GM18858 (cell line): ENCODE data around the gene KATNB1.
"Not testable (repeated sequence)": the region's sequence is repeated elsewhere in the genome, so short reads cannot be mapped to it uniquely, and the experiment has no call there.

Experiments used
- ATAC-seq: cut with Tn5 transposase; IDR thresholded peaks from one replicate; pipeline ENCODE4 v1.9.1; 2021; ENCODE audit not compliant: unreplicated experiment

Gene KATNB1

DNA sequence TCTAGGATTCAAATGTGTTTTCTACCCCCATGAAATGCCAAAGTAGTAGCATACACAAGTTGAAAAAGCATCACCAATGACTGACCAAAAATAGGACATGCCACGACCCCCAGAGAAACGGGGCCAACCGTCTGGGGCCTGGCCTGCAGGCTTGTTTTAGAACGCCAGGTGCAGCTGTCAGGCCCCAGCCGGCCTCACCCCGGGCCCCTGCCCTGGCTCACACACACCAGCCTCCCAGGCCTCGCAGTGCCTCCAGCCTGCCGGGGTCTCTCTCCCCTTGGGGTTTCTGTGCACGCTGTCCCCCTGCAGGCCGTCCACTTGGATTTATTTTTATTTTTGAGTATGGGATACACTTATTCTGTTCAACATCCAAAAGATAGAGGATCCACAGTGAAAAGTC is 7.9 kb downstream of the KATNB1 start:
- no peak for ATAC-seq

DNA sequence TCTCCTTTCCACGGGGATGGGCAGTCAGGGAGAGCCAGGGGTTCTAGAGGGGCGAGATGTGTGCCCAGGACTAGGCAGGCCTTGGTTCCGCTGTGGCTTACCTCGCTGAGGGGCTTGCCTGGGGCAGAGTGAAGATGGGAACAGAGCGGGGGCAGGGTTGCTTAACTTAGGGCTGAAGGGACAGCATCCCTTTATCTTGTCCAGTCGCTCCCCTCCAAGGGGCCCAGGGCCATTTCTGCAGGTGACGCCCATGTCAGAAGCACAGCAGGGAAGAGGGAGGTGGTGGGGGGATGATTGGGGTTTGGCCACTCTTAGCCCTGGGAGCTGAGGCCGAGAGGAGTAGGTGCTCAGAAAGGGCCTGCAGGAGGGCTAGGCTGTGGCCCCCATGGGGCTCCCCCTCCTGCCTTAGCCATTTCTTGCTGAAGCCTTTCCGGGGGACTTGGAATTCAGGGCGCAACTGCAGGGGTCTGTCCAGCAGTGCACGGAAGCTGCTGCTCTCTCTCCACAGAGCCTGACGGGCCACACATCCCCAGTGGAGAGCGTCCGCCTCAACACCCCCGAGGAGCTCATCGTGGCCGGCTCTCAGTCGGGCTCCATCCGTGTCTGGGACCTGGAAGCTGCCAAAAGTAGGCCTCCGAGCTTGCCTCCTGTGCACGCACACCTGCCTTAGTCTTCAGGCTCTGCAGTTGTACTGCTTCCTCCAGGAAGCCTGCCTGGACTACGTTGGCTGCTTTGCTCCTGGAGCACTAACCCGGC is 8.5 kb downstream of the KATNB1 start:
- no peak for ATAC-seq

DNA sequence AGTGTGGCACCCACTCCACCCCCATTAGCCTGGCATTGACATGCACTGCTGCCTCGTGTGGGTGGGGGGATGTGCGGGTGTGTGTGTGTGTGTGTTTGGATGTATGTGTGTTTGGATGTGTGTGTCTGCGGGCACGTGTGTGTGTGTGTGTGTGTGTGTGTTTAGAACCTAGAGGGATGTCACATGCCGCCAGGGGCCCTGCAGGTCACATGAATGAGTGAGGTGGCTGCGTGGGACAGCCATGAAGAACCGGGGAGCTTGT is 9.0 kb downstream of the KATNB1 start:
- ATAC-seq: no peak

DNA sequence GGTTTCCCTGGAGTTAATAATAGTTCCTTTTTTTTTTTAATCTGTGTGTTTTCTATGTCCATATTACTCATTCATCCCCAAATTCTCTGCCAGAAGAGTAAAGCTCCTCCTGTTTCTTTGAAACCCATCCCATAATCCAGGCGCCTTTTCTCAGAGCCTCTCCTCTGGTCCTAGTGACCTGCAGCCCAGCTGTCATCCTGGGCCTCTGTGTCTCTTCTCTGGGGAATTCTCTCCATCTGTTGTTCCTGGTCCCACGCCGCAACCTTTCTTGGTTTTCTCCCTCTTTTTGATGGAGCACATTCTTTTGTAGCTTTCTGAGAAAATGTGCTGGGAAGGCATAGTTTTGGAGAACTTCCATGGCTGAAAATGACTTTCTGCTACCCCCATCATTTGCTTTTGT is 10.2 kb downstream of the KATNB1 start:
- no peak for ATAC-seq

DNA sequence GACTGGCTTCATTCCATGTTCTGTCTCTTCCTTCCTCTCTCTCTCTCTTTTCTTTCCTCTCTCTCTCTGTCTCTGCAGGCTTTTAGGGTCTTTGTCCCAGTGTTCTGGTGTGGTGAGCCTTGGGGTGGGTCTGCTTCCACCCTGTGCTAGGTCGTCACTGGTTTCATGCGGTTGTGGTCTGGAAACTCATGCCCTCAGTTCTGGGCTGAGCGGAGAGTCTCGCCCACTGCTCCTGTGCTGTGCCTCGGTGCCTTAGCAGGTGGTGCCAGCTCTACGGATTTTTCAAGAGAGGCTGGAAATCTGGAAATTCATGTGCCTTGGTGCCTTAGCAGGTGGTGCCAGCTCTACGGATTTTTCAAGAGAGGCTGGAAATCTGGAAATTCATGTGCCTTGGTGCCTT is 10.7 kb downstream of the KATNB1 start:
- not testable (repeated sequence) for ATAC-seq

DNA sequence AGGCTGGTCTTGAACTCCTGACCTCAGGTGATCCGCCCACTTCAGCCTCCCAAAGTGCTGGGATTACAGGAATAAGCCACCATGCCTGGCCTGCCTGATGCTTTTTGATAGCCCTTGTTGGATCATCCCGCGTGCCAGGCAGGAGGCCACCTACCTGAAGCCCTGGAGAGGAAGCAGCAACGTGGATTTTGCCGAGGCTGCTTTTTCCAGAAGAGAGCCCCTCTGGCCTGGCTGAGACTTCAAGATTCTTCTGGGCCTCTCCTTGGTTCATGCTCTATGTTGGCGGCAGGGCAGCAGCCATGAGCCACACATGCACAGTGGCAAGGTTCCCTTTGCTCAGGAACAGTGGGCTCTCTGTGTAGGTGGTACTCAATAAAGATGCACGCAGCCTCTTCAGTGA is 11.5 kb downstream of the KATNB1 start:
- ATAC-seq: no peak

DNA sequence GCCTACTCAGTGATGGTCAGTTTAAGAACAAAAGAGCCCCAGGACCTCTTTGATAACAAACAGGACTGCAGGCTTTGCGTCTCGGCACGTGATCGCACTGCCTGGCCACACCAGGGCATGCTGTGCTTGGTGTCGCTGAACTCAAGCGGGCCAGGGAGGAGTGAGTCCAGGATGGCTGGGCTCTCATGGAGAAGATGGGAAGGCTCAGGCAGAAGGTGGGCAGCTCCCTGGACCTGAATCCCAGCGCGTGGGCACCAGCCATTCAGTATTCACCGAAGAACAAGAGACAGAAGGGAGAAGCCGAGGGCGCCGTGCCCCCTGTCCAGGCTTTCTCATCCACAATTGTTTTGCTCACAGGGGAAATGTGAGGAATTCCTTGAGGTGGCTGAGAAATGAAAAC is 11.9 kb downstream of the KATNB1 start:
- ATAC-seq: no peak

DNA sequence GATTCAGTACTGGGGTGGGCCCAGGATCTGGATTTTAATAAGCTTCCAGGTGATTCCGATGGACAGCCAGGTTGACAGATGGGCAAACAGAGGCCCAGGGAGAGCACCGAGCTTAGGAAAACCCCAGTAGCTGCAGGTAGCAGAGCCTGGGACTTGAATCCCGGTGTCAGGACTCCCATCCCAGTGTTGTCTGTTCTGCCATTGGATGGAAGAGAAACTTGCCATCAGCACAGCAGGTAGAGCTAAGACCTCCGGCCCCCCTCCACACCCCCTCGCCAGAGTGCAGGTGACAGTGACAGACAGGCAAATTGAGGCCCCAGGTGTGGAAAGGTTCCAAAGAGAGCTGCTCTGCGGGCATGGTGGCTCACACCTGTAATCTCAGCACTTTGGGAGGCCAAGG is 12.4 kb downstream of the KATNB1 start:
- no peak for ATAC-seq

DNA sequence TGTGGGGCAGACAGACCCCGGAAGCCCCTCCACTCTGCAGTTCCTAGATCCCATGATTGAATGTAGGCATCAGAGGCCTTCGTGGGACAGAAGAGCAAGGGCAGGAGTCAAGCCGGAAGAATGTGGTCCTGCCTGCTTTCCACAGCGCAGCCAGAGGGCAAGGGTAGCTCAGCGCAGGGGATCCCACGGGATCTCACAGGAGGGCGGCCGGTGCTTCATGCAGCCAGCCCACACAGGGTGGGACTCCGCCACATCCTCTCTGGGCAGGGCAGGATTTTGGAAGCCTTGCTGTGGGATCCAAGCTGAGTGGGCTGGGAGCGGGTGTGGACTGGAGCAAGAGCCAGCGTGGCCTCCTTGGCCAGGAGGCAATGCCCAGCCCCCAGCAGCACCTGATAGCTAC is 13.0 kb downstream of the KATNB1 start:
- ATAC-seq: no peak

DNA sequence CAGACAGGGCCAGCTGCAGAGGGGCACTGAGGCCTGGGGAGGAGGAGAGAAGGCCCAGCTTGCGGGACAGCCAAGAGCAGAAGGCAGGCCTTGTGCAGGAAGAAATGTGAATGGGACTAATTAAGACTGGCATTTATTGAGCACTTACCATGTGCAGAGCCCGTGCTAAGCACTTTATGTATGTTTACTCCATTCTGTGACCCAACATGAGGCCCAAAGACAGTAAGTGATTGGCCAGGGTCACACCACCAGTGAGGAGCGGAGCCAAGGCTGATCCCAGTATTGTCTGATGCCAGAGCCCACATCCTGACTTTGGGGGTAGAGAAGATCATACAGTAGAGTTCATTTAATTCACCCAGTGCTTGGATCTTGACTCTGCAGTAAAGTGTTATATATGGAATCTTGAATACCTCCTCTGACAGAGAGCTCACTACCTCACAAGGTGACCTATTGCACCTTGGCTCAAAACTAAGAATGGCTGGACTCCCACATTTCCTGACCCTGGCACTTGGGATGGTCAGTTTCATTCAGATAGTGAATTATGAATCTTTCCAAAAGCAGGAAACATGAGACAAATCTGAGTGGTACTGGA is 13.6 kb downstream of the KATNB1 start:
- ATAC-seq: no peak

DNA sequence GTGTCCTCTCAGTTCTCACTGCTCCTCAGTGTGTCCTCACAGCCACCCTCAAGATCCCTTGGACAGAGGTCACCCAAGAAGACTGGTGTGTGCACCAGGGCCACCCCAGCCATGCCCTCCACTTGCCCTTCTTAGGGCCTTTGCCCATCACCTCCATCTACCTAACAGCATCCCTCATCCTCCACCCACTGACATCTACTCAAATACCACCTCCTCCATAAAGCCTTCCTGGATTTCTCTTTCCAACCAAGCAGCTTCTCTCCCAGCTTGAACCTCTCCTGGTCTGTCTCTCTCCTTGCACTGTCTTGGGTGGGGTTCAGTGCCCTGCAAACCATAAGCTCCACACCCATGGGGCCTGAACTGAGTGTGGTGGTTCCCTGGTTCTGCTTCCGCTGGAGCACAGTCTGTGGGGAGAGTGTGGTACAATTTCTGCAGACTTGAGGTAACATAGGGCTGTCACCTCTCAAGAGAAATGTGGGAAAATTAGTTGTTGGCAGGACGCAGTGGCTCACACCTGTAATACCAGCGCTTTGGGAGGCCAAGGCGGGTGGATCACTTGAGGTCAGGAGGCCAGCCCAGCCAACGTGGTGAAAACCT is 14.4 kb downstream of the KATNB1 start:
- ATAC-seq: no peak

DNA sequence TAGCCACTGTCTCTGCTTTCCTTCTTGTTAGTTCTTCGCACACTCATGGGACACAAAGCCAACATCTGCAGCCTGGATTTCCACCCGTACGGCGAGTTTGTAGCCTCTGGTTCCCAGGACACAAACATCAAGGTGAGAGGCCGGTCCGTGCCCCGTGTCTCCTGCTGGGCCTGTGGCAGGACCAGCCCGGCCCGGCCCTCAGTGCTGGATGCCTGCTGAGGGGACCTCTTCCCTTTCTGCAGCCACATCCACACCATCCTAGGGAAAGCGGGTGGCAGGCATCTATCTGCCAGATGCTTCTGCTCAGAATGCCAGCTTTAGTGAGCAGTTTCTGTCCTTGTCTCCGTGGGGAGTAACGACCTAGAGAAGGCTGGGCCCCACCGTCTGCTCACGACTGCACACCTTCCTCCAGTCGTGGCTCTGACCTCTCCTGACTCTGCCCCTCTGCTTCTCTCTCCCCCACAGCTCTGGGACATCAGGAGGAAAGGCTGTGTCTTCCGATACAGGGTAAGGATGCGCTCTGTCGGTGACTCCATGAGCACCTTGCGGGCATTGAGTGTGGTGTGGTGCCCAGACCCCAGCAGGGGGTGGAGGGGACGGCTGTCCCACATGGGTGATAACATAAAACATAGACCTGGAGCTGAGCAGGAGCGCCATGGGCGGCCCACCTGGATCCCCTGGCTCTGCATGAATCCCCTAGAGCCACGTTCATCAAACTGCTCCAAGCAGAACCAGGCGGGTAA is 15.4 kb downstream of the KATNB1 start:
- no peak for ATAC-seq

DNA sequence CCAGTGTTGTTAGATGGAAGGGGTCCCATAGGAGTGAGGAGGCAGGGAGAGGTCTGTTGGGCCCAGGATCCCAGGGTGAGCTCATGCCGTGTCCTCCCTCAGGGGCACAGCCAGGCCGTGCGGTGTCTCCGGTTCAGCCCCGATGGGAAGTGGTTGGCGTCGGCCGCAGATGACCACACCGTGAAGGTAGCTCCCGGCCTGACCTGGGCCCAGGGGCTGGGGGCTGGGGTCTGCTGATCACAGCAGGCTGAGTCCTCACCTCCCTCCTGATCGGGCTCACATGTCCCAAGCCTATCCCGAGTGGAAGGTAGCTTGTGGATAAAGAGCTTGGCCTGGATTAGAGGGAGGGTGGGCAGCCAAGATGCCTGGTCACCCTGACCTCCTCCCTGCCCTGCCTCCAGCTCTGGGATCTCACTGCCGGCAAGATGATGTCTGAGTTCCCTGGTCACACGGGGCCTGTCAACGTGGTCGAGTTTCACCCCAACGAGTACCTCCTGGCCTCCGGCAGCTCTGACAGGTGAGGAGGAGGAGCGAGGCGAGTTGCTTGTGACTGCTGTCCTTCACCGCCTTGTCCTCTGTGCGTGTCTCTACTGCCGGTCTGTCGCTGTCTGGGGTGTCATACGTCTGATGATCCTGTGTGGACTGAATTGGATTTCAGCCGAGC is 16.1 kb downstream of the KATNB1 start:
- ATAC-seq: no peak

DNA sequence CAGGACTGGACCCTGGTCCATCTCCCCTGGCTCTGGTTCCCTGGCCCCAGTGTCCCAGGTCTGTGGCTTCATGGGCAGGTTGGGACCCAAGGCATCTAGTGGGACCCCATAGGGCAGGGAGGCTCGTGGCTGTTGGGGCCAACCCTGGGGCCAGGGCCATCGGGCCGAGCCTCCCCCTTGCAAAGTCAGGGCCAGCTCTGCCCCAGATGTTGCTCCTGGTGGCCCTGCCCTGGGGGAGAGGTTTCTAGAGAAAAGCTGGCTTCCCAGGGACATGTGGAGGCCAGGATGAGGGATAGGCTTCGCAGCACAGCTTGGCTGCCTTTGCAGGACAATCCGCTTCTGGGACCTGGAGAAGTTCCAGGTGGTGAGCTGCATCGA is 16.6 kb downstream of the KATNB1 start:
- ATAC-seq: no peak

DNA sequence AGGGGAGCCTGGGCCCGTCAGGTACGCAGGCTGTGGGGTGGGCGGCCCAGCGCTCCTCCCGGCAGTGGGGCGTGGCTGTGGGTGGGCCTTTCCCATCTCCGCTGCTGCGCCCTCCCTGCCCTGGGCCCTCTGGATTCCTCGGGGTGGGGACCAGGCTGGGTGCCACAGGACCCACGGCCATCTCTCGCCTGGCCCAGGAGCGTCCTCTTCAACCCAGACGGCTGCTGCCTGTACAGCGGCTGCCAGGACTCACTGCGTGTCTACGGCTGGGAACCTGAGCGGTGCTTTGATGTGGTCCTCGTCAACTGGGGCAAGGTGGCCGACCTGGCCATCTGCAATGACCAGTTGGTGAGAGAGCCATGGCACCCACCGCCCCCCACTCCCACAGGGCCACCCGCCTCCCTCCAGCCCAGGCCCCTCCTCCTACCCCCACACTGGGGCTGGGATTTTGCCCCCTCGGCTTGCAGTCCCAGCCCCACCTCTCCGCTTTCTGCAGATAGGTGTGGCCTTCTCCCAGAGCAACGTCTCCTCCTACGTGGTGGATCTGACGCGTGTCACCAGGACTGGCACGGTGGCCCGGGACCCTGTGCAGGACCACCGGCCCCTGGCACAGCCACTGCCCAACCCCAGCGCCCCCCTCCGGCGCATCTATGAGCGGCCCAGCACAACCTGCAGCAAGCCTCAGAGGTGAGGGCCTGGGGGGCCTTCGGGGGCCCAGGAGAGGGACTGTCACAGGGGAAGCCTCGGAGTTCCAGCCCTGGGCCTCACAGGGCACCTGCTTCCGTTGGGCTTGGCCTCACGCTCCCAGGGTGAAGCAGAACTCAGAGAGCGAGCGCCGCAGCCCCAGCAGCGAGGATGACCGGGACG is 17.2 kb downstream of the KATNB1 start:
- no peak for ATAC-seq

DNA sequence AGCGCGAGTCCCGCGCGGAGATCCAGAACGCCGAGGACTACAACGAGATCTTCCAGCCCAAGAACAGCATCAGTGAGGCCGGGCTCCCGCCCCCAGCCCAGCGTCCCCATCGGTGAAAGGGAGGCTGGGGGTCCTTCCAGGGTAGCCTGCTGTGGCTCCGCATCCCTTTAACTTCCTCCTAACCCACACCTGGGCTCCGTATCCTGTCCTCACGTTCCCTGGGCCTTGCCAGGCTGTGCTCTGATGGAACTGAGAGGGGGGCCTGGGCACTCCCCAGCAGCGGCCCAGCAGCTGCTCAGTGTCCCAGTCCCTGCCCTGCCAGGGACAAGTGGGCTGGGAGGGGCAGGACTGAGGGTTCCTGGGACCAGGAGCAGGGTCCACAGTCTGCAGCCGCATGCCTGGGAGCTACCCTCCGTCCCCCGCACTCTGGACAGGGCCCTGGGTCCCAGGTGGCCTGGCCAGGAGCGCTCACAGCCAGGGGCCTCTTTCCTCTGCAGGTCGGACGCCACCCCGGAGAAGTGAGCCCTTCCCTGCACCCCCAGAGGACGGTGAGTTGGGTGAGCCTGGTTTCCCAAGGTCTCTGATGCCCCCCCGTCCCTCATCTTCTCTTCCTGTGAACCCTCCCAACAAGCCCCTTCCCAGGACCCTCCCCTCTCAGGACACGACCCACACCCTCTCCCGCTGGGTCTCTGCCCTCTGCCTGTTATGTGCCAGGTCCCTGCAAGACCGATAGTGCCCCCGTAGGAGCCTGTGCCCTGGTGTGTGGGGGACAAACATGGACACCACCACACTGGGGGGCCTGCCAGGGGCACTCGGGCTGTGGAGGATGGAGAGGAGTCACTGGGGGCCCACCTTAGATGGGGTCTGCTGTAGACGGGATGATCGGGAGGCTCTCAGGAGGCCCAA is 18.1 kb downstream of the KATNB1 start:
- no peak for ATAC-seq

DNA sequence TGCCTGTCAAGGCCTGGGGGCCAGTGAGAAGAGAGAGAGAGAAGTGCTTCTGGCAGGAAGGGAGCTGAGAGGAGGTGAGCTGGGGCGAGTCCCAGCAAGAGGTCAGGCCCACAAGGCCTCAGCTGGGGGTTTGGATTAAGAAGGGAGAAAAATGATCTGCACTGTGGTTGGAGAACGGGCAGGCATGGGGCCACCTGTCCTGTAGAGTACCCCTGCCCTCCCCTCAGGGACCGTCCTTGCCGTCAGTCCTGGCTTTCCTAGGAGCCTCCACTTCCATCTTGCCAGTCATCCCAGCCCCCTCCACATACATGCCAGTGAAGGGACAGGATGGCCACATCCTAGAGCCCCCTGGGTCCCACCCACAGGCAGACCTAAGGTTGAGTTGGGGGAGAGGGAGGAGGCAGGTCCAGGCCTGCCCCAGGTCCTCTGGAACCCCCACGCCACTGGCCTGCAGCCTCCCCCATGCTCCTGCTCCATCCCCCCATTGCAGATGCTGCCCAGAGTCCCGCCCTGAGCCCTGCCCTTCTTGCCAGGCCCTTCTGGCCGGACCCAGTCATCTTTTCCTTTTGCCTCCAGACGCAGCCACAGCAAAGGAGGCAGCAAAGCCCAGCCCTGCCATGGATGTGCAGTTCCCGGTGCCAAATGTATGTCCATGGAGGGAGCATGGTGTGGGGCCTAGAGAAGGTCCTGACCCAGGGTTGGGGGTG is 18.9 kb downstream of the KATNB1 start:
- ATAC-seq: no peak

DNA sequence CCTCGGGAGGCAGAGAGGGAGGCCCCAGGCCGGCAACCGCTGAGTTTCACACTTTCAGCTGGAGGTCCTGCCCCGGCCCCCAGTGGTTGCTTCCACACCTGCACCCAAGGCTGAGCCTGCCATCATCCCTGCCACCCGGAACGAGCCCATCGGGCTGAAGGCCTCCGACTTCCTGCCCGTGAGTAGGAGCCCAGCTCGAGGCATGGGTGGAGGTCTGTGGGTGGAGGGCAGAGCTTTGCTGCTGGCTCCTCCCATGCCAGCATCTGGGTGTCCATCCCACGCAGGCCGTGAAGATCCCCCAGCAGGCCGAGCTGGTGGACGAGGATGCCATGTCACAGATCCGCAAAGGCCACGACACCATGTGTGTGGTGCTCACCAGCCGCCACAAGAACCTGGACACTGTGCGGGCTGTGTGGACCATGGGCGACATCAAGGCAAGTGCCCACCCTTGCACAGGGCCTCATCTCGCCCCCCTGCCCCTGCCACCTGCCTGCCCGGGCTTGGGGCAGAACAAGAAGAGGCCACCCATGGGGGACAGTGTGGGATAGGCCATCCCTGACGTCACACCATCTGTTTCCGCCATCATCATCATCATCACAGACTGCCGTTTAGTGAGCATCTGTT is 19.6 kb downstream of the KATNB1 start:
- no peak for ATAC-seq
